IPS-NIHi11 (cell line): ENCODE measurements around the gene GRK1.
"Not testable (repeated sequence)": the region's sequence is repeated elsewhere in the genome, so short reads cannot be mapped to it uniquely, and the experiment has no call there.

Experiments used
- DNase-seq: peaks from one replicate; pipeline ENCODE4 v3.0.0; 2012; ENCODE audit warnings: mixed read lengths, low spot score

GRK1 gene

DNA sequence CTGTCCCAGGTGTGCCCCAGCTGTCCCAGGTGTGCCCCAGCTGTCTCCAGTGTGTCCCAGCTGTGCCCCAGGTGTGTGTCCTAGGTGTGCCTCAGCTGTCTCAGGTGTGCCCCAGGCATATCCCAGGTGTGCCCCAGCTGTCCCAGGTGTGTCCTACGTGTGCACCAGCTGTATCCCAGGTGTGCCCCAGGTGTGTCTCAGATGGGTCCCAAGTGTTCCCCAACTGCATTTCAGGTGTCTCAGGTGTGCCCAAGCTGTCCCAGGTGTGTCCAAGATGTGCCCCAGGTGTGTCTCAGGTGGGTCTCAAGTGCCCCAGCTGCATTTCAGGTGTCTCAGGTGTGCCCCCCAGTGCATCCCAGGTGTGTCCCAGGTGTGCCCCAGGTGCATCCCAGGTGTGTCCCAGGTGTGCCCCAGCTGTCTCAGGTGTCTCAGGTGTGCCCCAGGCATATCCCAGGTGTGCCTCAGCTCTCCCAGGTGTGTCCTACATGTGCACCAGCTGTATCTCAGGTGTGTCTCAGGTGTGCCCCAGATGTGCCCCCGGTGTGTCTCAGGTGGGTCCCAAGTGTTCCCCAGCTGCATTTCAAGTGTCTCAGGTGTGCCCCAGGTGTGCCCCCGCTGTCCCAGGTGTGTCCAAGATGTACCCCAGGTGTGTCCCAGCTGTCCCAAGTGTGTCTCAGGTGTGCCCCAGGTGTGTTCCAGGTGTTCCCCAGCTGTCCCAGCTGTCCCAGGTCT is 1.3 kb upstream of the GRK1 start:
- DNase-seq: no peak

DNA sequence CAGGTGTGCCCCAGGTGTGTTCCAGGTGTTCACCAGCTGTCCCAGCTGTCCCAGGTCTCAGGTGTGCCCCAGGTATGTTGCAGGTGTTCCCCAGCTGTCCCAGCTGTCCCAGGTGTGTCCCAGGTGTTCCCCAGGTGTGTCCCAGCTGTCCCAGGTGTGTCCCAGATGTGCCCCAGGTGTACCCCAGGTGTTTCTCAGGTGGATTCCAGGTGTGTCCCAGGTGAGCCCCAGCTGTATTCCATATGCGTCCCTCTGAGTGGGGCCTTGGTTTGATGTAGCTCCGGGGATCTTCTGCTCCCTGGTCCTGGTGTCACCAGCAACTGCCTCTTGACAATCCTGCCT is 719 bp upstream of the GRK1 start:
- DNase-seq: no peak

DNA sequence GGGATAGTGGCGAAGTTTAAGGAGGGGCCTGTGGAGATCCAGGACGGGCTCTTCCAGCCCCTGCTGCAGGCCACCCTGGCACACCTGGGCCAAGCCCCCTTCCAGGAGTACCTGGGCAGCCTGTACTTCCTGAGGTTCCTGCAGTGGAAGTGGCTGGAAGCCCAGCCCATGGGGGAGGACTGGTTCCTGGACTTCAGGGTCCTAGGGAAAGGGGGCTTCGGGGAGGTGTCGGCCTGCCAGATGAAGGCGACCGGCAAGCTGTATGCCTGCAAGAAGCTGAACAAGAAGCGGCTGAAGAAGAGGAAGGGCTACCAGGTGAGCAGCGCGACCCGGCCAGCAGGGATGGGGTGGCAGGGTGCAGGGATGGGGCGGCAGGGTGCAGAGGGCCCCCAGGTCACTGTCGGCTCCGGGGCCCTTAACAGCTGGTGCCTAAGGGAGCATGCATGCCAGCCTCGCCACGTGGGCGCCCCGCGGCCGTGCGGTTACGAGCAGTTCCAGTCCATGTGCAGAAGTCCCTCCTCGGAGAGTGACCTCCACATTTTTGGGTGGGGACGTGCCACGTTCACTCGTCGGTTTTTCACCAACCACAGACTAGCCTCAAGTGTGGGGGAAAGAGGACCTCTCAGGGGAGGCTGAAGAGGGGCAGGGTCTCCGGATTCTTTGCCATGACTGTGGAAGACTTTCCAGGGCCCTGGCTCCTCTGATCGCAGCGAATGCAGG is 912 bp downstream of the GRK1 start:
- no peak for DNase-seq

DNA sequence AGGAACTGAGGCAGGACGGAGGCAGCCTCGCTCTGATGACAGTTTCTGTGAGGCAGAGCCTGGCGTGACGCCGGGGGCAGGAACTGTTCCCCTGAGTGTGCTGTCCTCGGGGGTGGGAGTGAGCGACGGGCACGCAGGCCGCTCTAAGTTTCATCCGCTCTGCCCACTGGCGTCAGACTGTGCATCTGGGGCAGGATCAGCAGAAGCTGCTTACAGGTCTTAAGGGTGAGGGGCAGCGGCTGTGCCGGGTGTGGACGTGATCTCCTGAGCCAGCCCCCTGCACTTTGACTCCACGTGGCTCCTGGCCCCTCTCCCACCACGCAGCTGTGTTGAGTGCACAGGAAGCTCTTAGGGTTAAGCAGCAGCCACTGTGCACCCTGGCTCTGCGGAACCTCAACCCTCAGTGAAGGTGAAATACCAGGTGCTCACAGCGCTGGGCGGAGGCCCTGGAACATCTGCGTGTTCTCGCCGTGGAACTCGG is 1.5 kb downstream of the GRK1 start:
- no peak for DNase-seq

DNA sequence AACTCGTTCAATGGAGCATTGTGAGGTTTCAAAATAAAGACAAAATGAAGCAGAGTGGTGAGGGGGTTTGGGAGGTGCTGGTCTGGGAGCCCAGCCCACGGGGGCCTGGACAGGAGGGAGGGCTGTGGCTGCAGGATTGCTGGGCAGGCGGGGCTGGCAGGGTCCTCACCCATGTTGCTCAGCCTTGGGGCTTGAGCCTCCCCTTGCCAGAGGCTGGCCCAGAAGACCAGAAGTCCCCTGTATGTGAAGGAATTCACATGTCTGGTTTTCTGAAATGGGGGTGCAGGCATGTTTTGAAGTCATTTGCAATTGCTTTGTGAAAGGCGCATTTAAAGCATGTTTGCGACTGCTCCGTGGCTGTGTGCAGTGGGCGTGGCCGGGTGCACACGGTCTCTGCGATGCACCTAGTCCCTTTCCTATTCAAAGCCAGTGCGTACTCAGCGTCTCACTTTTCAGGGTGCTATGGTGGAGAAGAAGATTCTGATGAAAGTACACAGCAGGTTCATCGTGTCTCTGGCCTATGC is 2.3 kb downstream of the GRK1 start:
- no peak for DNase-seq

DNA sequence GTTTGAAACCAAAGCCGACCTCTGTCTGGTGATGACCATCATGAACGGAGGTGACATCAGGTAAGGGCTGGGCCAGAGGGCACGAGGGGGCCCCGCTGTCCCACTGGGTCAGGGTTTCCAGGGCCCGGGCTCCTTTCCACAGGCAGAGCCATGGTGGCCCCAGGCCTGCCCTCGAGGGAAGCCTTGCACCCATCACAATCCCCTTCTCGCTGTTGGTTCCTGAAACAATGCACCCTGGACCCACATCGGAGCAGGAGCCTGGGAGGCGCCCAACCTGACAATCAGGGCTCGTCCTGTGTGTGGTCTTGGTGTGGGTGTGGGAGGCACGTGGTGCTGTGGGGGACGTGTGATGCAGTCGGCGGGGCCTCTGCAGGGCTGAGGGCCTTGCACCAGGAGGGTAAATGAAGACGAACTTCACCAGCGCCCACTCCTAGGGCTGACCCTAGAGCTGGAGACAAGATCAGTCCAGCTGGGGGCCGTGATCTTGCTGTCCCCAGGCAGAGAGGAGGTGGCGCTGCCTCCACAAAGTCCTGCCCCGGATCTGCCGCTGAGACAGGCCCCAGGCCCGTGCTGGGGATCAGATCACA is 2.8 kb downstream of the GRK1 start:
- DNase-seq: no peak

DNA sequence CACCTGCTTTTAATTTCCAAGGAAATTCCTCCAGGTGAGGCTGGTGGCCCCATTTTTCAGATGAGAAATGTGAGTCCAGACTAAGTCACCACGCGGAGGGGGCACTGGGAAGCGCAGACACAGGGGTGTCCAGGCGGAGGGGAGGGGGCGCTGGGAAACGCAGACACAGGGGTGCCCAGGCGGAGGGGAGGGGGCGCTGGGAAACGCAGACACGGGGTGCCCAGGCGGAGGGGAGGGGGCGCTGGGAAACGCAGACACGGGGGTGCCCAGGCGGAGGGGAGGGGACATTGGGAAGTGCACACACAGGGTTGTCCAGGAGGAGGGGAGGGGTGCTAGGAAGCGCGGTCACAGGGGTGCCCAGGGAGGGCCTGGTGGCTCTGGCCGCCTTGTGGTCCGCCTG is 3.5 kb downstream of the GRK1 start:
- no peak for DNase-seq

DNA sequence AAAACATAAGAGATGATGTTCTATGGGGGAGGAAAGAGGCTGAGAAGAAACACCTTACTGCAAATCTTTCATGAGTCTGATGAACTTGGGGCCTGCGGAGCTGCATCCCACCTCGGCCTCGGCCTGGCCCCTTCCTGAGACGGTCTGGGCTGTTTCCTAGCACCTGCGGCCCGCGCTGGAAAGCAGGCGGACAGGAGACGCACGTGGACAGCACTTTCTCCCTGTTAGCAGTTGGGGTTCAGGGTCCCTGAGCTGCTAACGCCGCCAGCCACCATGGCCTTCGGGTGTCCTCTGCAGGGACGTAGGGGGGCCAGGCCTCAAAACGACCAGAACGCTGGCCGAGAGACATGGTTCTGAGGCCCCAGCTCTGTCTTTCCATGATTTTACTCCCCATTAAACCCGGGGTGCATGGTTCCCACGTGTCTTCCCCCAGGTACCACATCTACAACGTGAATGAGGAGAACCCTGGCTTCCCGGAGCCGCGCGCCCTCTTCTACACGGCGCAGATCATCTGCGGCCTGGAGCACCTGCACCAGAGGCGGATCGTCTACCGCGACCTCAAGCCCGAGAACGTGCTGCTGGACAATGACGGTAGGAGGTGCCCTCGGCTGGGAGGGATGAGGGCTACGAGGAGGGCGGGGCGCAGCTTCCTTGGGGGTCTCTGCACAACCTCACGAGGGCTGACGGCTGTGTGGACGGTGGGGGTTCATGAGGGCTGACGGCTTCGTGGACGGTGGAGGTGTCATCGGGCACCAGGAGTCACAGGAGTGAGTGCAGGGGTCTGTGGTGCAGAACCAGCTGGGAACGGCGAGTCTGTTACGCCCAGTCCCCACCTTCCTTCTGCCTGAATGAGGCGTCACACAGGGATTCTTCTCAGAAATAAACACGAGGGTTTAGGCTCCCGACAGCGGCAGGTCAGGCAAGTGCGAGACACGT is 4.3 kb downstream of the GRK1 start:
- DNase-seq: no peak

DNA sequence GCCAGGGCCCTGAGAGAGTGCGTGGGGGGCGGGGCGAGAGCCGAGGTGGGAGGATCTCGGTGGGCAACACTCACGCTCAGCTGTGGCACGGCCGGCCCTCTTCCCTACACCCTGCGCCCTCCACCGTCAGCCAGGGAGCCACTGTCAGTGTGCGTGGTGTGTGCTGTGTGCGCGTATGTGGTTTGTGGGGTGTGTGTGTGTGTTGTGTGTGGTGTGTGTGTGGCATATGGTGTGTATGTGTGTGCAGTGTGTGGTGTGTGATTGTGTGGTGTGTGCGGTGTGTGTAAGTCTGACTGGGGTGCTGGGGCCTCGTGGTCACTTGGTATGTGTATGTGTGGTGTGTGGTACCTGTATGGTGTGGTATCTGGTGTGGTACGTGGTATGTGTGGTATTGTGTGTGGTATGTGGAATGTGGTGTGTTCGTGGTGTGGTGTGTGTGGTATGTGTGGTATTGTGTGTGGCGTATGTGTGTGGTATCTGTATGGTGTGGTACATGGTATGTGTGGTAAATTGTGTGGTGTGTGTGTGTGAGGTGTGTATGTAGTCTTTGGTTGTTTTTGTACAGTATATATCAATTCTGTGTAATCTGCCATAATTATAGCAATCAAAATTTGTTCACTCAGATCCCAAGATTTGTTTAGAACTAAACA is 5.1 kb downstream of the GRK1 start:
- no peak for DNase-seq

DNA sequence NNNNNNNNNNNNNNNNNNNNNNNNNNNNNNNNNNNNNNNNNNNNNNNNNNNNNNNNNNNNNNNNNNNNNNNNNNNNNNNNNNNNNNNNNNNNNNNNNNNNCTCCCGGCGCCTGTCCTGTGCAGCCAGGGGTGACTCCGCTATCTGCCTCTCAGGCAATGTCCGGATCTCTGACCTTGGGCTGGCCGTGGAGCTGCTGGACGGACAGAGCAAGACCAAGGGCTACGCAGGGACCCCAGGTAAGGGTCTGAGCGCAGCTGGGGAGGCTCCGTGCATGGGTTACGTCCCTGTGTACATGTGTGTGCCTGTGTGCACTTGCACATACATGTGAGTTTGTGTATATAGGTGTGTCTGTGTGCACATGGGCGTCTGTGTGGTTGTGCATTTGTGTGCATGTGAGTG is 55.9 kb downstream of the GRK1 start:
- no peak for DNase-seq

DNA sequence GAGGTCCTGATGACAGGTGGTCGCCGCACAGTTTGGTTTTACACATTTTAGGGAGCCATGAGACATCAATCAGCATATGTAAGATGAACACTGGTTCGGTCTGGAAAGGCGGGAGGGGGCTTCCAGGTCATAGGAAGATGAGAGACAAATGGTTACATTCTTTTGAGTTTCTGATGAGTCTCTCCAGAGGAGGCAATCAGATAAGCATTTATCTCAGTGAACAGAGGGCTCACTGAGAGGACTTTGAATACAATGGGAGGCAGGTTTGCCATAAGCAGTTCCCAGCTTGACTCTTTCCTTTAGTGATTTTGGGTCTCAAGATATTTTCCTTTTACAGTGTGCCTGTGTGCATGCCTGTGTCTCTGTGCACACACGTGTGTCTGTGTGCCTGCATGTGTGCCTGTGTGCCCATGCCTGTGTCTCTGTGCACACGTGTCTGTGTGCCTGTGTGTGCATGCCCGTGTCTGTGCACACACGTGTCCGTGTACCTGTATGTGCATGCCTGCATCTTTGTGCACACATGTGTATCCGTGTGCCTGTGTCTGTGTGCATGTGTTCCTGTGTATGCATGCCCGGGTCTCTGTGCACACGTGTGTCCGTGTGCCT is 56.5 kb downstream of the GRK1 start:
- DNase-seq: no peak

DNA sequence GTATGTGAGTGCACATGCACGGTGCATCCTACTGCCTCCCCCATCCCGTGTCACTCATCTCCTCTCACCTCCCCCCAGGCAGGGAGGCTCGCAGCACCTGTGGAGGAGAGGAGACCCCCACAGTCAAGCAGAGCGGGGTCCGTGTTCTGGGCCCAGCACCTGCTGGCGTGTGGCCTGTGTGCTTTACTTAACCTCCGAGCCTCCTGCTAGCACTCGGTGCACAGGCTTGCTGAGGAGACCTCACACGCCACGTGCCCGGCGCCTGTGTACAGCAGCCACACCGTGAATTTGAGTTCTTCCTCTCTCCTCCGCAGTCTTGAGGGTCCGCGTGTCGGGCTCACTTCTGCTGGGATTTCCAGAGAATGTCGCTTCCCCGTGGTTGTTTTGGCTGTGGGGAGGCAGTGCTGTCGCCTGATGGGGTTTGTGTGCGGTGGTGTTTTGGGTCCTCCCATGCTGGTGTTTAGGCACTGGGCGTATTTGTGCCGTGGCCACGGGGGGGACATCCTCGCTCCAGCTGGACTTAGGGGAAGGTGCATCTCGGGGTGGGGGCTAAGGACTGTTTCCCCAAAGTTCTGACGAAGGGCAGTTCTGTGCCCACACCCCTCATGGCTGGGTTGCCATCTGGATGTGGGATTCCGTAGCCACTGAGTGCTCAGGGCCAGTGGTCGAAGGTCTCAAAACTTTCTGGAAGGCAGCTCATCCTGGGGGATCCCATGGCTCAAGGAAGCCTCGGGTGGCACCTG is 57.2 kb downstream of the GRK1 start:
- no peak for DNase-seq

DNA sequence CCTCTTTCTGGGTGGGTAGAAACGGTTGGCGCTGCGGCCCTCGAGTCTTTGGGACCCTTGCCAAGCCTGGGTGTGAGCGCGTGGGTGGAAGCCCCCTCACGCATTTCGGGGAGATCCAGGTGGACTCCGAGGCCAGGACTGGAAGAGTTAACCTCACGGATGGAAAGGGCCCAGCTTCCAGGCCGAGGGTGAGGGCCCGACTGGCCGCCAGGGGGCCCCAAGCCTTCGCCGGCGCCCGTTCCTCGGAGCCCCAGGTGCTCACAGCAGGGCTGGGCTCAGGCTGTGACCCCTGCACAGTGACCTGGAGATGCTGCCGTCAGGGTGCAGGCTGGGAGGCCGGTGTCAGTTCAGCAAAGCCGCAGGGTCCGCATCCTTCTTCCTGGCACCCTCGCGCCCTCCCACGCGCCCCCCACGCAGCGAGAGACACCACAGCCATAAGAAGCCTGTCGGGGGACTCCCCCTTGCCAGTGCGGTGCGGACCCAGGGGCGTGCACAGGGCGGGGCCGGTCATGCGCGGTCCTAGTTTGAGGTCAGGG is 57.8 kb downstream of the GRK1 start:
- DNase-seq: peak; percentile 84

DNA sequence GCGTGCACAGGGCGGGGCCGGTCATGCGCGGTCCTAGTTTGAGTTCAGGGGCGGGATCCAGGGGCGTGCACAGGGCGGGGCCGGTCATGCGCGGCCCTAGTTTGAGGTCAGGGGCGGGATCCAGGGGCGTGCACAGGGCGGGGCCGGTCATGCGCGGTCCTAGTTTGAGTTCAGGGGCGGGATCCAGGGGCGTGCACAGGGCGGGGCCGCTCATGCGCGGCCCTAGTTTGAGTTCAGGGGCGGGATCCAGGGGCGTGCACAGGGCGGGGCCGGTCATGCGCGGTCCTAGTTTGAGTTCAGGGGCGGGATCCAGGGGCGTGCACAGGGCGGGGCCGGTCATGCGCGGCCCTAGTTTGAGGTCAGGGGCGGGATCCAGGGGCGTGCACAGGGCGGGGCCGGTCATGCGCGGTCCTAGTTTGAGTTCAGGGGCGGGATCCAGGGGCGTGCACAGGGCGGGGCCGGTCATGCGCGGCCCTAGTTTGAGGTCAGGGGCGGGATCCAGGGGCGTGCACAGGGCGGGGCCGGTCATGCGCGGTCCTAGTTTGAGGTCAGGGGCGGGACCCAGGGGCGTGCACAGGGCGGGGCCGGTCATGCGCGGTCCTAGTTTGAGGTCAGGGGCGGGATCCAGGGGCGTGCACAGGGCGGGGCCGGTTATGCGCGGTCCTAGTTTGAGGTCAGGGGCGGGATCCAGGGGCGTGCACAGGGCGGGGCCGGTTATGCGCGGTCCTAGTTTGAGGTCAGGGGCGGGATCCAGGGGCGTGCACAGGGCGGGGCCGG is 58.5 kb downstream of the GRK1 start:
- DNase-seq: not testable (repeated sequence)

DNA sequence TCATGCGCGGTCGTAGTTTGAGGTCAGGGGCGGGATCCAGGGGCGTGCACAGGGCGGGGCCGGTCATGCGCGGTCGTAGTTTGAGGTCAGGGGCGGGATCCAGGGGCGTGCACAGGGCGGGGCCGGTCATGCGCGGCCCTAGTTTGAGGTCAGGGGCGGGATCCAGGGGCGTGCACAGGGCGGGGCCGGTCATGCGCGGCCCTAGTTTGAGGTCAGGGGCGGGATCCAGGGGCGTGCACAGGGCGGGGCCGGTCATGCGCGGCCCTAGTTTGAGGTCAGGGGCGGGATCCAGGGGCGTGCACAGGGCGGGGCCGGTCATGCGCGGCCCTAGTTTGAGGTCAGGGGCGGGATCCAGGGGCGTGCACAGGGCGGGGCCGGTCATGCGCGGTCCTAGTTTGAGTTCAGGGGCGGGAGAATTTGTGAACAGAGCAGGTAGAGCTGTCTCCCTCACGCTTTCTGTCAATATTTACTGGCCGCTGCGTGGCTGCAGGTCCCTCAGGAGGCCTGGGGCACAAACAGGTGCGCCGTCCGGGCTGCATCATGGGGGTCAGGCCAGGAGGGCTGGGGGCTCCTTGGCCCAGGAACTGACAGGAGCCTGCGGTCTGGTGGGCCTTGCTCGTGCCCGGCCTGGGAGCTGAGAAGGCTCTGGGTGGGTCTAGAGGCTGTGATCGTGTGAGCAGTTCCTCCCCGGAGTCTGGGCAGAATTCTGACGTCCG is 59.2 kb downstream of the GRK1 start:
- peak; percentile 57 for DNase-seq

DNA sequence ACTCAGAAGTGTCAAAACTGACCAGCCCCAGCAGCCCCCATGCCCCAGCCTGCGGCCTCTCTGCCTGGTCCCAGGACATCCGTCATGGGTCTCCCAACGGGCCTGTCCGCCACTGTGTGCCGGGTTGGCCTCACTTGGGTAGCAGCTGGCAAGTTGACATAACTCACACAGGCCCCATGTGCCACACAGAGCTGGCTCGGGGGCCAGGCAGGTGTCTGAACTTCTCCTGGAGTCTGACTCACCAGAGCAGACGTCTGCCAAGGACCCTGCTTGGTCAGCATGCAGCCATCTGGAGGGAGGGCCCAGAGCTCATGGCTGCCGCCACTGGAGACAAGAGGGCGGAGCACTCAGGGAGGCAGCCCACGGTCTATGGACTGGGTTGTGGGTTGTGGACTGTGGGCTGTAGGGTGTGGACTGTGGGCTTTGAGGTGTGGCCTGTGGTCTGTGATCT is 60.0 kb downstream of the GRK1 start:
- no peak for DNase-seq

DNA sequence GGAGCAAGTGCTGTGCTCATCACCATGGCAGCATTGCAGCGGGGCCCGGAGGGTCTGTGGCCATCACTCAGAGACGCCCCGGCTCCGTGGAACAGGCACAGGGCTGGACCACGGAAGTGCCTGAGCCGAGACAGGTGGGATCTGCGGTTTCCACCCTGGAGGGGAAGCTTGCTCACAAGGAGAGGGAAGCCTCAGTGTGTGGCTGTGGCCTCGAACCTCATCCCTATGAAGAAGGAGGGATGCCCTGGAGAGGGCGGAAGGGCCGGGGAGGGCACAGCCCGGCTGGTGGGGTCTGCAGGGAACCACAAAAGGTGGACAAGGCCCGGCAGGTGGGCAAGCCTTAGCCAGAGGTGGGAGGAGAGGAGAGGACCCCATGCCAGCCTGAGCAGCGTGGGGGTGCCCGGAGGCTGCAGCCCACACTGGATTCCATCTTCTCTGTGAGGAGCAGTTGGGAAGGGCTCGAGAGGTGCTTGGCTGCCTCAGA is 61.6 kb downstream of the GRK1 start:
- DNase-seq: no peak
